CD4-positive, alpha-beta T cell treated with Interleukin-1 beta for 1 hour (primary cell): ENCODE measurements around the gene CNOT11.
A peak's percentile ranks its signal among the peaks of the same experiment; 100 is the strongest.
"Not testable (repeated sequence)": the region's sequence is repeated elsewhere in the genome, so short reads cannot be mapped to it uniquely, and the experiment has no call there.

Source experiments
- DNase-seq, 2 donors: peaks; one replicate each; pipeline ENCODE4 v3.0.0-alpha.2; 2020 to 2022

CNOT11 gene

GRCh38 chr2:101248756-101249155 lies 3.9 kb upstream of the CNOT11 start:
- DNase-seq, result not testable (repeated sequence)

GRCh38 chr2:101249826-101250225 lies 2.9 kb upstream of the CNOT11 start:
- no peak for DNase-seq

GRCh38 chr2:101251246-101251781 lies 1.4 kb upstream of the CNOT11 start:
- not testable (repeated sequence) for DNase-seq

DNA sequence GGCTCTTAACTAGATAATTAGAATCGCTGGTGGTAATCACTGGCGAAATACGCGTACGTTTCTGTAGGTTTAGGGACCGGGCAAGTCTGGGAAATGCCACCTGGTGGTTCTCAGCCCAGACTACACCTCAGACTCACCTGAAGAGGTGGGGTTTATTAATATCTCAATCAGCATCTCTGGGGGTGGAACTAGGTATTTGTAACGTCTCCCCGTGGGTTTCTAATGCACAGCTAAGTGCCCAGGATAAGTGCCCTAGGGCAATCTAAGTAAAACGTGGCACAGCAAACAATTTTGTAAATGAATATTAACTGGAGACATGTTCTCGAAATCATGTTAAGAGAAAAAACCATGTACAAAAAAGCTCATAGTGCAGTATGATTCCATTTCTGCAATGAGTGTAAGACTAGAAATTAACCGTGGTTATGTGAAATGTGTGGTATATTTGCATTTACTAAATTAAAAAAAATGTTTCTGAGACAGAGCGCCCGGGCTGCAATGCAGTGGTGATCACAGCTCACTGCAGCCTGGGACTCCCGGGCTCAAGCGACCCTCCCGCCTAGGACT lies 760 bp upstream of the CNOT11 start:
- DNase-seq, result peak; percentile 30 to 54

- peak; percentile 83 to 85 for DNase-seq
Measured at GRCh38 chr2:101253013-101253702, 472 bp downstream of the CNOT11 start.

DNA sequence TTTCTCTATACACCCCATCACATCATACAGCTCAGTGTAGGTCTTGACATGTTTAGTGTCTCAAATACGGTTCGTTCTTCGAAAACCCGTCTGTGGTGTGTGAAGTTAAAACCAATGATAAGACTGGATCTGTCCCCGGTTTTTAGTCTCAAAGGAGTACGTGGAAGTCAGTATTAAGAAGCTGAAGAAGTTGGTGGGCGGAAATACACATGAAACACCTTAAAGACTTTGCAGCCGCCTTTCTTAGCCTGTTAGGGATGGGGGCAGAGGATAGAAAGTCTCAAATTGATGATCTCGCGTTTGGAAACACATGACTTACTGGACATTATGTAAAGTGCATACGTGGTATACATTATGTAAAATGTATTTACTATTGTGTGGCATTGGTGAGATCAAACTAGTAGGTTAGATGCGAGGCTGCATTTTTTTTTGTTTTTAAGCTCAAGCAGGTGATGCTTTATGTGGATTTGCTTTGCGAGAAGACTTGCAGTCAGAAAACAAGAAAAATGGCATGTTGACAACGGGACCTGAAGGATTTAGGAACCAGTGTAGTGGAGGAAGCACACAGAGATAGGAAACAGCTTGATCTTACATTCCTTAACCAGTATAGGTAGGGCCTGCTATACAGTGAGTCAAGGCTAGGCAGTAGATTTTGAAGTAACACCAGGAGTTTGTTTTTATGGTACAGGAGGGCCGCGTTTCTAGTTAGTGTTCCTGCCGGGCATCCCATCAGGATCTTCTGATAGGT lies 1.2 kb downstream of the CNOT11 start:
- DNase-seq, result peak in 1 of 2 donors; percentile 32

- no peak for DNase-seq
Measured at GRCh38 chr2:101255501-101255900, 2.8 kb downstream of the CNOT11 start.

DNA sequence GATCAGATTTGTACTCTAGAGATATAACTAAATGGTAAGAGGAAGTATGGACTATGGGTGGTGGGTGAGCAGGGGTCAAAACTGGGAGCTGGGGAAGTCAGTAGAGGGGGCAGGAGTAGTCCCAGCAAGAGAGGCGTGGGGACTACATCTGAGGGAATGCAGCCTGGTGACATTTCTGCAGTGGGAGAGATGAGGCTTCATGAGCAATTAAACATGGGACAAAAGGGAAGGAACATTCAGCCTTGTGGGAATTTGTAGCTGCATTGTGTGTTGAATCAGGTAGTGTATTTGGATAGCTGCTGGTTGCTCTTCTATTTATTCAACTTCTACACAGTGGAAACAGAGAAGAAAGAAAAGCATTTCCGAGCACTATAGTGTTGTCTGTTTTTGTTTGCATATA lies 3.6 kb downstream of the CNOT11 start:
- no peak for DNase-seq

DNA sequence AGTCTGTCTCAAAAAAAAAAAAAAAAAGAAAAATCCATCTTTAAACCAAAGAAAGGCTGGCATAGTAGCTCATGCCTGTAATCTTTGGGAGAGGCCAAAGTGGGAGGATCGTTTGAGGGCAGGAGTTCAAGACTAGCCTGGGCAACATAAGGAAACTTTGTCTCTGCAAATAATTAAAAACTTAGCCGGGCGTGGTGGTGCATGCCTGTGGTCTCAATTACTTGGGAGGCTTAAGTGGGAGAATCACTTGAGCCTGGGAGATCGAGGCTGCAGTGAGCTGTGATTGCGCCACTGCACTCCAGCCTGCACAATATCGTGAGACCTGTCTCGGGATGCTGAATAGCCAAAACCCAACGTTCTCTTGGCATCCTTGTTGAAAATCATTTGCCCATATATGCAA lies 6.1 kb downstream of the CNOT11 start:
- DNase-seq, result no peak

GRCh38 chr2:101262142-101262541 lies 9.5 kb downstream of the CNOT11 start:
- DNase-seq, result no peak

- DNase-seq, result no peak
Measured at GRCh38 chr2:101263377-101263800, 10.7 kb downstream of the CNOT11 start.

- DNase-seq, result no peak
Measured at GRCh38 chr2:101264360-101264939, 11.8 kb downstream of the CNOT11 start.

GRCh38 chr2:101265893-101266499 lies 13.3 kb downstream of the CNOT11 start:
- no peak for DNase-seq

- no peak for DNase-seq
Measured at GRCh38 chr2:101267671-101268656, 15.3 kb downstream of the CNOT11 start.

- no peak for DNase-seq
Measured at GRCh38 chr2:101270700-101271259, 18.1 kb downstream of the CNOT11 start.

DNA sequence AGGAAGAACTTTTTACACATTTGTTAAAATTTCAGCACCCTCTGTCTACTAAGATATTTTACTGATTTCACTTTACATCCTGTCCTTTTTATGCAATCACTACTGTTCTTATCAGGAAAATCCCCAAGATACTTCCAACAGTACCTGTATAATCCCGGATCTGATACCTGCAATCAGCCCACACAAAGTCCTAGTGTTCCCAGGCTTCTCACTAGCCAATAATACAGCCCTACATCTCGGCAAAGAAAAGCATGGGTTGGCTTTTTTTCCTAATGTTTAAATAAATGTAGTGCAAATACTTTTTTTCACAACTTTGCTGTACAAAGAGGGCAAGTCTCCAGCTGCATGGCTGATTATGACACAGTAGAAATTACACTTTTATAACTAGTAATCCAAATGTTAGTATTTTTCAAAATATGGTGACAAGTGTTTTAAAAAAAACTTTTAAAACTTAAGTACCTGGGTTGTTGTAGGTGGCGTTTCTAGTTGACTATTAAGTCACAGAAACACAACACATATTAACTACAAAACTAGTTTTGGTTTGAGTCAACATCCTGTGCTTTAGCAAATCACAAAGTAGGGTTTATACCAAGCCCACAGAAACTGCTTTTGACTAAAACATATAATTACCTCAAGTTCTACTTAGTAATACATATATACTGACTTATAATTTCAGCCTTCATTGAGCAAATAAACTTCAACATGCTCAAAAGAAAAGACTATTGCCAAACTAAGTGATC lies 19.5 kb downstream of the CNOT11 start:
- peak in 1 of 2 donors; percentile 15 for DNase-seq

- DNase-seq, result no peak
Measured at GRCh38 chr2:101273056-101273455, 20.4 kb downstream of the CNOT11 start.

GRCh38 chr2:101274142-101274541 lies 21.5 kb downstream of the CNOT11 start:
- no peak for DNase-seq

- DNase-seq, result no peak
Measured at GRCh38 chr2:101277111-101277510, 24.4 kb downstream of the CNOT11 start.

DNA sequence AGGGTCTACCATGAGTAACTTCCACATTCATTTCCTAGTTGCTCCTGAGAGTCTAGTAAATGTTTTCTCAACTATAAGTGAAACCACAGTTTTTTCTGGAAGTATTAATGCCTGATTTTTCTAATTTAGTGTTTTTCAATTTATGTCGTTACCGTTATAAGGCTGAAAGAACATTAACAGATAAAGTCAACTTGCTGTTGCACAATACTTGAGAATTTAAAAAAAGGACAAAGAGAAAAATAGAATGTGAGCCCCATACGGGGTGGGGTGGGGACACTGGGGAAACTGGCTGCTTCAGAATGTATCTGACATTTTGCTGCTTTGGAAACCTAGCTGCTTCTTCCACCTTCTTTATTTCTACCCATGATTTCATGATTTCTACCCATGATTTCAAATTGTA lies 26.2 kb downstream of the CNOT11 start:
- DNase-seq, result no peak

- DNase-seq, result no peak
Measured at GRCh38 chr2:101281482-101281881, 28.8 kb downstream of the CNOT11 start.
